HG02870 (cell line): ENCODE data around the gene CELF6.
"Not testable (repeated sequence)": the region's sequence is repeated elsewhere in the genome, so short reads cannot be mapped to it uniquely, and the experiment has no call there.

Experiments used
- ATAC-seq: cut with Tn5 transposase; IDR thresholded peaks from one replicate; pipeline ENCODE4 v1.9.1; 2021; ENCODE audit warnings: mild to moderate bottlenecking, moderate library complexity; ENCODE audit not compliant: unreplicated experiment

CELF6 gene

DNA sequence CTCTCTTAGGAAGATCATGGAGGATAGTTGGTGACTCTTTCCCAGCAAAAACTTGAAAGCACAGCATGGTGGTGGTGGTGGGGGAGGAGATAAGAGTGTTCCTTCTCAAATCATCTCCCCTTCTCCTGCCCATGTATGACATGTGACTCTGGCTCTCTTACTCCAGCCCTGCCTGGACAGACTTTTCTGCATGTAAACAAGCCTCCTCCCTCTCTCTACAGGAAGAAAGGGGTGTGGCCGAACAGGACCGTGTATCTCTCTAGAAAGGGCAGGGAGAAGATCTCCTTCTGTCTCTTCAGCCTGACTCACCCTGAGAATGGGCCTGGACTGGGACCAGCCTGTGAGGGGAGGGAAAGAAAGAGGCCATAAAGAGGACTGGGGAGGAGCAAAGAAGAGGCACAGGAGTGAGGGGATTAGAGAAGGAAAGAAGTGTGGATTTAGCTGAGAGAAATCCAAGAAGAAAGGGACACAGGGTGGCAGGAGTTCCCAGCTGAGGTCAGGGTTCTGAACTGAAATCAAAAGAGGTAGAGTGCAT lies 1.5 kb downstream of the CELF6 start:
- no peak for ATAC-seq

DNA sequence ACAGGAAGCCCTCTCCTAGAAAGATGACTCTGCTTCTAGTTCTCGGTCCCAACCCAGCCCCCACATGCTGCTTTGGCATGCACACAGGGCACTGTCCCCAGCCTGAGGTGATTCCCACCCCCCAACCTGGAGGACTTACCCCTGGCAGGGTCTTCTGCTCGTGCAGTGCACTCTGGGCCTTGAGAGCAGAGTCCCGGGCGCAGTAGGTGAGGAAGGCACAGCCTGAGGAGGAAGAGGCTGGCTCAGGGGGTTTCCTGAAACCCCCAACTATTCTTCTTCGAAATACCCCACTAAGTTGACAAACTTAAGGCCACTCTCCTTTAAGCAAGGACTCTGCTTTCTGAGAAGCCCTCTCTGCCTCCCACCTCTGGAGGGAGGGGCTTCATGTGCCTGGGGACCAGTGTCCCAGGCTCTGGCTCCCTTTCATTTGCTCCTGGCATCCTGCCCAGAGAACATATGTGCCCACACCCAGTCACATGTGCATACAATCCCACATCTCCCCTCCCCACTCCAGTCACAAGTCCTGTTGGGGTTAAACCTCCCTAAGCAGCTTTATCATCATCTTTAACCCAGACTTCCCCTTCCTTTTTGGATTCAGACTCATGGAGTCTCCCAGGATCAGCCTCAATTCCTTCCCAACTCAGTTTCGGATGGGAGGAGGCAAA lies 4.1 kb downstream of the CELF6 start:
- no peak for ATAC-seq

DNA sequence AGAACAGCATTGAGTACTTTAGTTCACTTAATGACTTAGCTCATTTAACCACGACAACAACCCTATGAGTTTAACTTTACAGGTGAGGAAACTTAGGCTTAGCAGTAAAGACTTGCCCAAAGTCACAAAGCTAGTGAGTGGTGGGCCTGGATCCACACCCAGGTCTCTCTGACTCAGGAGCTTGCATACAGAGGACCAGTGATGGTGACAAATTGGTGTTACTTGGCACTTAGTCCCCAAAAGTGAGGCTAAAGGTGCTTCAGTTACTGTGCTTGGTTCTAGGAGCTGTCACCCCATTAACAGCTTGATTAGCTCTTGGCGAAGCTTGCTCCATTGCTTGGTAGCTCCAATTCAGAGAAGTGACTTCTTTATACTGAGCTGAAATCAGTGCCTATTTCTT lies 6.1 kb downstream of the CELF6 start:
- ATAC-seq = no peak

DNA sequence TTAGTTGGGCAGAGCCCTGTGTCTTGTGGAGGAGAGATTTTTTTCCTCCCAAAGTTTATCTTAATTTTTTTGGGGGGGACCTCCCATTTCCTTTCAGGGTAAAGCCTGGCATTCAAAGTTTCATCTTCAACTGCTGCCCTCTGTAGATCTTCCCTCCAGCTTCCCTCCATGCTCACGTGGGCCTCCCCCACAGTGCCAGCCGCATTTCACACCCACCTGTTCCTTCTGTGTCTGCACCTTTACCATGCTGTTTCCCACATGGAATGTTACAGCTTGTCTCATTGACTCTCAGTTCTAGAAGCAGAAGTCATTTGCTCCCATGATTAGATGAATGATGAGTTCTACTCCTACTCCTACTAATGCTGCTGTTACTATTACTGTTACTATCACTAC lies 6.5 kb downstream of the CELF6 start:
- ATAC-seq = no peak

DNA sequence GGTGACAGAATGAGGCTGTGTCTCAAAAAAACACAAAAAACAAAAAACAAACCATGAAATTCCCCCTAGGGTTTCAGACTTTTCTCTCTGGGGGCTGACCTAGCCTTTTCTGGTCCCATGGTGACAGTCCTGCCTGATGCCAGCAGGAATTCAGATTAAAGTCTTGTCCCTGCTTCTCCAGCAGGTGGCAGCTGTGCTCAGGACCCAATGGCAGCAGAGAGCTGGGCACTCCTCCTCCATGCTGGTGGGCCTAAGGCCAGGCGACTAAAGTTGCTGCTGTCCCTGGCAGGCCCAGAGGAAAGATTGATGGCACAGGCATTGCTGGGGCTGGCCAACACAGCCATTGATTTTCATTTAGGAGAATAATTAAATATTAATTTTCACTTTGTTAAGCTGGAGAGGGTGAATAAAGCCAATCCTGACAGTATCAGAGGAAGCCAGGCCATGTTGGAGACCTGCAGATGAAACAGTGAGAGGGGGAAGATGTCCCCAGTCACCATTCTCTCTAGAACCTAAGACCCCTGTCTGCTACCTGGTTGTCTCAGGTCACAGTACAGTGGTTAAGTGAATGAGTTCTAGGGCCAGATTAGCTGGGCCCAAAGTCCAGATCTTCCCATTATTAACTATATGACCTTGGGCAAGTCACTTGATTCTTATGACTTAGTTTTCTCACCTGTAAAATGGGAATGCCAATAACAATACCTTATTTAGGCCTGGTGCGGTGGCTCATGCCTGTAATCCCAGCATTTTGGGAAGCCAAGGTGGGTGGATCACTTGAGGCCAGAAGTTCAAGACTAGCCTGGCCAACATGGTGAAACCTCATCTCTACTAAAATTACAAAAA lies 7.1 kb downstream of the CELF6 start:
- no peak for ATAC-seq

DNA sequence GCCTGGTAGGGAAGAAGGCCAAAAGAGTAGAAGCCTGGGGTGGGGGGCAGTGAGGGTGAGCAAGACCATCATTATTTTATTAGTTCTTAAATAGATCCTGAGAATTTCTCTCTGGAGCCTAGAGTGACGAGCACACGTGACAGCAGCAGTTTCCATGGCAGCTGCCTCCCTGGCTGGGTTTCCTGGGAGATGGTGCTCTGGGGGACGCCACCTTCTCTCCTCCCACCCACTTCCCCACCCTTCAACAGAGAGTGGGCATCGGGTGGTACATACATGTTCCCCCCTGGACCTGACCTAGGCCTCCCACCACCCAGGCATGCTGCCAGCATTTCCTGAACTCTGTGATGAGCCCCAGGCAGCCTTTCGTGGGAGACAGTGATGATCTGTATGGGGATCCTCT lies 12.9 kb downstream of the CELF6 start:
- ATAC-seq = no peak

DNA sequence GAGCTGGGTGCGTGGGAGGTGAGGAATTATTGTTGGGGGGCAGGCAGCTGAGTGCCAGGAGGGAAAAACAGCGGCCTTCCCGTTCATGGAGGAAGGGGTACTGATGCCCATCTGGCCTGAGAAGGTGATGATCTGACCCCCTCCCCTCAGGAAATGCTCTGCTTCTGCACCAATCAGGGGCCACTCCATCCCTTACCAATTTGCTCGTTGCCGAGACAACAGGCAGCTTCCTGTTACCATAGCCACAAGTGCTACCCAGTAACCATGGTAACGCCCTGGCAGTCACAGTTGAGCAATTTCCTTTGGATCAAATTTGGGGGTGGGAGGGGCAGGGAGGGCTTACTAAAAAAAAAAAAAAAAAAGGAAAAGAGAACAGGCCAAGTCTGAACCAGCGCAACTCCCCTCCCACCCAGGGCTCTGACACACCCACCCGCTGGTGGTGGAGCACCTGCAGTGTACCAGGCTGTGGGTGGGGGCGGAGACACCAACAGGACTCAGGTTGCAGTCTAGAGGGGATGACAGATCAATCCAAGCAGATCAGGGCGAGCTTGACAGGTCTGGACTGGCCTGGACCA lies 13.7 kb downstream of the CELF6 start:
- ATAC-seq = no peak

DNA sequence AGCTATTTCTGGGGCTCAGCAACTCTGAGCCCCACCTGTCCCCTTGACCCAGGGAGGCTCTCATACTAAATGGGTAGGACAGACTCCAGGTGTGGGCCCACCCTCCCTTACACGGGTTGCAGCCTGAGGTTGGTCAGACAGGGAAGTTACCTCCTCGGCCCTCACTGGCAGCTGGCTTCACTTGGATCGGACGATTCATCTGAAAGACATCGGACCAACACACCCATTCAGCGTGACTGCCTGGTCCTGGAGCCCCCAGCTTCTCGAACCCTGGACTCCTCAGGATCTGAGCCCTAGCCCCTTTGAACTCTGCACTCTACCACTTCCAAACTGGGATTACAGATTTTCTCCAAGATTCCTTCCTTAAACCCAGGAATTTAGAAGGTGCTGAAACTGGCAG lies 15.4 kb downstream of the CELF6 start:
- ATAC-seq = no peak

DNA sequence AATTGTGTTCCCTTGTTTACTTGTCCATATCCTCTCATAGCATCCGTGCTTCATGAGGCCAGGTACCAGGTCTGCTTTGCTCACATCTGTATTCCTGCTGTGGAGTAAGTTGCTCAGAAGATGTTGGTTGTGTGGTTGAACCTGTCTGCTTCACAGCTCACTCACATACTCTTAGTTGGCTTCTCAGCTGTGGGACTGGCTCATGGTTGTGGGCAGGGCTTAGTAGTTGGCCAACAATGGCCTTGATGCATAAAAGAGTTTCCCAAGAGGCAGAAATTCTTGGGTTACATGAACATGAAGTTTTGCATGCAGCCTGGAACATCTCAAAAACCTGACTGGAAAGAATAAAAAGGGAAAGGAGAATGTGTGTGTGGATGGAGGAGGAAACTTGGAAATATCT lies 17.0 kb downstream of the CELF6 start:
- no peak for ATAC-seq

DNA sequence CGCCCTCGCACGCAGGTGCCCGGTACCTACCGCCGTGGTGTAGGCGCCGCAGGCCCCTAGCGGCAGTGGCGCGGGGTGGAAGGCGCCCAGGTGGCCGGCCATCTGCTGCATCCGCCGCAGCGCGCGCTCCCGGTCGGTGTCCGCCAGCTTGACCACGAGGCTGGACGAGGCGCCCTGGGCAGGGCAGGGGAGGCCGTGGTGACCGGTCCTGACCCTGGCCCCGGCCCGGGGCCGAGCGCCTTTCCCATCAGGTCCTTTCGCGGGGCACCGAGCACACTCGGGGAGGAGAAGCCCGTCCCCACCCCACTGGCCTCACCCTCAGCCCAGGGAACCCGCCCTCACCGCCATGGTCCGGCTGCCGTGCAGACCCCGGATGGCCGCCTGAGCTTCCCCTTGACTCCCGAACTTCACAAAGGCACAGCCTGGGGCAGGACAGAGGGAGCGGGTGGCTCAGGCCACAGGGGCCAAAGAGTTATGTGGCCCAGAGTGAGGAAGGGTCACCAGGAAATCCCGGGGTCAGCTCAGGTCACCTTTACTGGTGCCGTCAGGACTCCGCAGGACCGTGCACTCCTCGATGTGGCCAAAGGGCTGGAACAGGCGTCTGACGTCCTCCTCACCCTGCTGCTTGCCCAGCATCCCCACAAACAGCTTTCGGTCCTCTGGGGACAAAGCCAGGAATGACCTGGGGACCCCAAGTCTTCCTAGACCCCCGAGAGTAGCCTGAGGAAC lies 30.2 kb downstream of the CELF6 start:
- no peak for ATAC-seq

DNA sequence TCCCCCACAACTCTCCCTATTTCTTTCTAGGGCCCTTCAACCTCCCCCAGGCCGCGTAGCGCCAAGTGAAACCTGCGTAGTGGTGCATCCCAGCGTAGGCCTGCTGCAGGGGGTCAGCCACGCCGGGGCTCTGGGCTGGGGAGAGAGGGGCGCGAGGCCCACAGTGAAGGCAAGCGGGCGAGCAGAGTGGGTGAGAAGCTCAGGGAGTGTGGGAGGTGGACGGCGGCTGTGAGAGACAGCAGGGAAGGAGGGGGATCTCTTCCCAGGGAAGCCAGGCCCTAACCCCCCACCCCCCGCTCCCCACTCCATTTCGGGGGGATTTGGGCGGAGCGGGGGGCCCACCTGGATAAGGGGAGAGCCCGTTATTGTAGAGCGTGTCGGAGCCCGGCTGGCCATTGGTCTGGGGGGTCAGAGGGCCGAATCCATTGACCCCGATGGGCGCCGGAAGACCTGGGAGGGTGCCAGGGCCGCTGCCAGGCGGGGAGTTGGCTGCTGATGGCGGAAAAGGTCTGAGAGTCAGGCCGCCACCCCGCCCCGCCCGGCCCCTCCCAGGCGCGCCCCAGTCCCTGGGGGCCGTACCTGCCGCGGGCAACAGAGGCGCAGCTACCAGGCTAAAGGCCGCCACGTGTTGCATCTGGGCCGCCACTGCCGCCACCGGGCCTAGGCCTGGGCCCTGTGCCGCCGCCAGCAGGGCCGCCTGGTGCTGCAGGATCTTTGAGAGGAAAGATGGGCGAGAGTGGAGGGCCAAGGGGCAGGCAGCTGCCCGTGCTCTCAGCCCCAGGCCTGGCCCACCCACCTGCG lies 31.0 kb downstream of the CELF6 start:
- no peak for ATAC-seq

DNA sequence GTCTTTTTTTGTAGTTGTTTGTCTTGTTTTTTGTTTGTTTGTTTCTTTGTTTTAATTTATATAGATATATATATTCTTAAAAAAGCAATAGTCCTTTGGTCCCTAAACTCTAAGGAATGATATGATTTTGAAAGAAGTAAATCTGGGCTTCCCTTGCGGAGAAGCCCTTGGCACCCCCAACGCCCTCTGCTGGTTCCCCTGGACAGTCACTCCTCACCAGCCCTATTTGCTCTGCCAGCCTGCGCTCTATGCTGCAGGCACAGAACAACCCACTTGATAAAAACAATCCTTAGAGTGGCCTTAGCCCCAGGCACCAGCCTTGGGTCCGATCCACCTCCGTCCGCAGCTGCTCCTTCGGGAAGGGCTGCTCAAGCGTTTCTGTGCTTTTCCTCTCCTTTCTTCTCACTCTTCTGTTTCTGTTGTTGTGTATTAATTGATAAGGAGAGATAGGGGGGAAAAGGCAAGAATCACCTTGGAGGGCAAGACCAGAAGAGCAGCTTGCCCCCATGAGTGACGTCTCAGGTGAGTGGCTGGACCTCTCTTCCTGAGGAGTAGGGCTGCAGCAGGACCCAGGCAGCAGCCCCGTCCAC lies 33.9 kb downstream of the CELF6 start:
- ATAC-seq = no peak

DNA sequence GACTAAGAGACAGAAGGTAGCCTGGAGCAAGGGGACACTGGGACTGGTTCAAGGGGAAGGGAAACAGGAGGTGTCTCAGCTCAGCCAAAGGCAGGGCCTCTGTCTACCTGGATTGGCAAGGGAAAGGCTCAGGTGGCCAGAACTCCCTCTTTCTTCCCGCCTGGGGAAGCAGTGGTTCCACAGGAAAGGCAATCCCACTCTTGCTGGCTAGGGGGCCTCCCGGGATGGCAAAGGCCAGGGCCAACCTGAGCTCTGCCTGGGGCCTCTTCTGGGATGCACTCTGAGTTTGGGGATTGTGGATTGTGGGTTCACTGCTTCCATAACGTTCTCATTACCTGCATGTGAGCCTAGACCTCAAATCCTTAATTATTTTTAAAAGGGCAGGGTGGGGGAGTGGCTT lies 34.6 kb downstream of the CELF6 start:
- no peak for ATAC-seq

DNA sequence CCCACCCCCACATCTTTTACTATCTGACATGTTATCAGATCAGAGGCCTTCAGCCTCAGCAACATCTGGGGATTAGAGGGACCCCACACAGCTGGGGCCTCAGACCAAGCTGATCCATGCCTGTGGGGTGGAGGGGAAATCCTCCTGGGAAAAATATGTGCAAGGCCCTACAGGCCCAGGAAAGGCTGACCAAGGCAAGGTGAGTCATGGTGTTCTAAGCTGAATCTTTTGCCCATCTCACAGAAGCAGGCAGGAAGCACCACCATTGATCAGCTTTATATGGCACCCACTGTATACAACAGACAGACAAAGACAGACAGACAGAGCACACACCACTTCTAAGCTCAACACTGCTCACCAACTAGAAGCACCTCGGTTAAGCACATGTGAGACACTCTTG lies 35.2 kb downstream of the CELF6 start:
- ATAC-seq = no peak

DNA sequence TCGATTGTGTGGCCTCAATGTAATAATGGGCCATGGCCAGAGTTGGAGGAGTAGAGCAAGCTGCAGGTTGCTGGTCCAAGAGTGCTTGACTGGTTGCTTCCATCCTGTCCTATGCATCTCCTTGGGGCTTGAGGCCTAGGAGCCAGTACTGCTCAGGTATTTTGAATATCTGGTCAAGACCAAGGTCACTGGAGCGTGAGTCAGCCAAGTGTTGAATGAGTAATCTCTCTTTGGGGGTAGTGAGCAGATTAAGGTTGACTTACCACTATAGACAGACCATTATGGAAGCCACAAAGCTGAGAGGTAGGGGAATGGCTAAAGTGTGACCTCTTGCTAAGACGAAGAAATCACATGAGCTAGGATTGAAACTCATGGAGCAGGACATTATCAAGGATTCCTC lies 38.2 kb downstream of the CELF6 start:
- no peak for ATAC-seq

DNA sequence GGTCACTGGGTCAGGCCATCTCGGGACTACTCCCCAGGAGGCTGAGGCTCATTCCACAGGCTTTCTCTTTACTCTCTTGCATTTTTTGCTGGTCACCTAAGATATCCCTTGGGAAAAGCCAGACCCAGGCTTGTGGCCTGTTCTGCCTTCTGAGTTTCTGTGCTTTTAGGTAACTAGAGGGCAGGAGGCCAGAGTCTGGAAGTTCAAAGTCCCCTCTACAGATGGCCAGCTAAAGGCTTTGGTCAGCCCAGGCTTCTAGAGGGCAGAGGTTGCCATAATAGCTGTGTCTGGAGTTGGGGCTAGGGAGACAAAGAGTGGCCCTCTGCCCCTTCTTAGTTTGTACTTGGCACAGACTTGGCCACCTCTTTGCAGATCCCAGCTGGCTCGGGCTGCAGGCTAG lies 39.2 kb downstream of the CELF6 start:
- no peak for ATAC-seq

DNA sequence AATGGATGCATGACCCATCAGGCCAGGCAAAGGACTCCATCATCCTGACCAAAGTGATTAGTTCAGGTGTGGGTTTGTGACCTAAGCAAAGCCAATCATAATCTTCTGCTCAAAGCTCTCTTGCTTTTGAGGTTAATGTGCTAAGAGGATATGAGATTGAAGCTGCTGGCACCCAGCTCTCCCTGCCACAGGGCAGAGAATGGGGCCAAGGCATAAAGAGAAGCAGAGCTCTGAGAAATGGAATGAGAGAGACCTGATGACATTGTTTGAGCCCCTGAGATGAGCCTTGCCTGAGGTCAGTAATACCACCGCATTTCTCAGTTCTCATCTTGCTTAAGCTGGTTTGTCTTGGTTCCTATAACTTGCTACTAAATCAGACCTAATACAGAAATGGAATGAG lies 41.2 kb downstream of the CELF6 start:
- ATAC-seq = no peak

DNA sequence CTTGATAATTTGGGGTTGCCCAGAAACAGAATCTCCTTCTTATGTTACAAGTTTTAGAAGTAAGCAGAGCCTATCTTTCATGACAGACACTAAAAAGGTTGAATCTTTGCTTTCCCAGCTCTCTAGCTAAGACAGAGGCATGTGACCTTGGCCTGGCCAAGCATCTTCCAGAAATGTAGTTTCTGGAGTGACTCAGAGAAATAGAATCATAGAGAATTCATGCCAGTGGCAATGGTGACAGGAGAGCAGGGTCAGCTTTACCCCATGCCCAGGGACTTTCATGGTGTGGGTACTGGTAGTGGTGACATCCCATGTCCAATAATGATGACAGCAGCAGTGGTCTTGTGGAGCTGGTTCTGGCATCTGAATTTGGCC lies 43.6 kb downstream of the CELF6 start:
- ATAC-seq = no peak

DNA sequence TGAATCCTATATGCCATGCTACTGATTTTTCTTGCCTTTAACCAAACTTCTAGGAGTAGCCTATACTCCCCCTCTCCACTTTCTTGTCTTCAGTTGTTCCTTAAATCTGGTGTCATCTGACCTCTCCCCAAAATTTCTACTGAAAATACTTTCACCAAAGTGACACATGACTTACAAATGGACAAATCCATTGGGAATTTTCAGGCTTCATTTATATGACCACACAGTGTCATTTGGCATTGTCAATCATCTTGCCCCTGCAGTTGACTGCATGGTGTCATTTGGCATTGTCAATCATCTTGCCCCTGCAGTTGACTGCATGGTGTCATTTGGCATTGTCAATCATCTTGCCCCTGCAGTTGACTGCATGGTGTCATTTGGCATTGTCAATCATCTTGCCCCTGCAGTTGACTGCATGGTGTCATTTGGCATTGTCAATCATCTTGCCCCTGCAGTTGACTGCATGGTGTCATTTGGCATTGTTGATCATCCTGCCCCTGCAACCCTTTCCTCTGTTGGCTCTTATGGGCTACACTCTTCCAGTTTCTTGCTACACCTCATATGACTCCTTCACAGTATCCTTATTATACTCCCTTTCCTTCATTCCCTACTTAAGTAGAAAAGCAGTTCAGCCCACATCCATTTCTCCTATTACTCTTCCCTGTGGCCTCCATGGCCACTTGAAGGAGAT lies 44.2 kb downstream of the CELF6 start:
- ATAC-seq = not testable (repeated sequence)

DNA sequence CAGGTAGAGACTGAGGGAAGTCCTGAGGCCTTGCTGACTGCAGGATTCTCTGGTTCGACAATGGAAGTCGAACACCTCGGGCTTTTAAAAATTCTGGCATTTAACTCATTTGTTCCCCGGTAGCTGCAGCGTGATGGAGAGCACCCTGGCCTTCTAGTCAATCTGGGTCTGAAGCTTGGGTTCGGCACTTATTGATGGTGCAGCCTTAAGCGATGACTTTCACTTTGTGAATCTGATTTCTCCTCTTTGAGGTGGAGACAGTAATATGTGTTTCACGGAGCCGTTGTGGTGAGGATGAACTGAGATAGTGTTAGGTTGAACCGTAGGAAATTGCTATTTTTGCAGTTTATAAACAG lies 47.0 kb downstream of the CELF6 start:
- ATAC-seq = no peak
